Calu3 (cell line): Measurements from ENCODE around the gene RB1. TPM values are rescaled to one million over a fixed set of nuclear protein-coding genes. Genes with fewer than 3 reads are reported as not detected.

Experiments used
- BruUV-seq: library from RNA; stranded (reverse); fragments of 400-500 nt; replicated peaks from 2 replicates; lab custom pipeline; 2021; lab: Mats Ljungman, UMichigan
- CTCF ChIA-PET: fragments of 300-600 bp; sonication (Branson Sonifier 250); formaldehyde crosslinking; loops from one replicate; lab custom pipeline; 2022; ENCODE audit warnings: antibody characterized with exemption; lab: Charles Lee
- DNase-seq: peaks from one replicate; pipeline ENCODE4 v3.0.0; 2022
- H3K27ac Mint-ChIP-seq: one replicate; pipeline ENCODE4 v1.8.0; 2022; ENCODE audit warnings: mixed read lengths; ENCODE audit not compliant: unreplicated experiment
- H3K27me3 Mint-ChIP-seq: one replicate; pipeline ENCODE4 v1.8.0; 2022; ENCODE audit warnings: mixed read lengths; ENCODE audit not compliant: unreplicated experiment
- H3K36me3 Mint-ChIP-seq: one replicate; pipeline ENCODE4 v1.8.0; 2022; ENCODE audit warnings: mild to moderate bottlenecking, moderate library complexity, mixed read lengths; ENCODE audit not compliant: insufficient read depth, unreplicated experiment
- H3K4me1 Mint-ChIP-seq: one replicate; pipeline ENCODE4 v1.8.0; 2022; ENCODE audit warnings: mild to moderate bottlenecking, low read depth, mixed read lengths; ENCODE audit not compliant: unreplicated experiment
- H3K4me3 Mint-ChIP-seq: one replicate; pipeline ENCODE4 v1.8.0; 2022; ENCODE audit warnings: mild to moderate bottlenecking, low read depth, moderate library complexity, mixed read lengths; ENCODE audit not compliant: unreplicated experiment
- H3K9me3 Mint-ChIP-seq: one replicate; pipeline ENCODE4 v1.8.0; 2022; ENCODE audit warnings: low read depth, mixed read lengths; ENCODE audit not compliant: unreplicated experiment
- CTCF ChIP-seq: fragments of 200-600 bp; IDR thresholded peaks from one replicate; pipeline ENCODE4 v1.8.0; 2022; ENCODE audit warnings: antibody characterized with exemption; ENCODE audit not compliant: unreplicated experiment
- intact Hi-C: fragments of 100-400 bp; cut with micrococcal nuclease; formaldehyde crosslinking; loops from one replicate; pipeline ENCODE4 v1.10.0; 2022; ENCODE audit not compliant: unreplicated experiment
- total RNA-seq: library from RNA; stranded (reverse); gene quantifications from 2 replicates; pipeline ENCODE4 v1.2.3, GENCODE V29; 2022

Gene RB1
- total RNA-seq, 1 experiment from 2014 or later: 38.8 TPM

- intact Hi-C loops: no loop called here
- DNase-seq: no peak
- CTCF ChIA-PET: no interaction called here
- no peak overlapping the region for H3K4me3 Mint-ChIP-seq
- peaks cover 5% of the 10 kb centered on the region for H3K36me3 Mint-ChIP-seq
- no peaks in the 10 kb centered on the region for H3K9me3 Mint-ChIP-seq
- no peak overlapping the region for H3K27ac Mint-ChIP-seq
- BruUV-seq: no TSS peak
- H3K4me1 Mint-ChIP-seq: no peaks in the 10 kb centered on the region
- H3K27me3 Mint-ChIP-seq: no peaks in the 10 kb centered on the region
- no peak for TF ChIP-seq CTCF
These were observed 83.3 kb downstream of the RB1 start for GRCh38 chr13:48386816-48387215.

- no peaks in the 10 kb centered on the region for H3K27me3 Mint-ChIP-seq
- CTCF ChIA-PET: no interaction called here
- intact Hi-C loops: no loop called here
- H3K36me3 Mint-ChIP-seq: peaks cover 8% of the 10 kb centered on the region
- BruUV-seq: no TSS peak
- no peak for TF ChIP-seq CTCF
- H3K4me3 Mint-ChIP-seq: no peak overlapping the region
- no peak for DNase-seq
- H3K4me1 Mint-ChIP-seq: no peaks in the 10 kb centered on the region
- H3K9me3 Mint-ChIP-seq: no peaks in the 10 kb centered on the region
- no peak overlapping the region for H3K27ac Mint-ChIP-seq
These were observed 87.7 kb downstream of the RB1 start for GRCh38 chr13:48391257-48391656.

- no peak for TF ChIP-seq CTCF
- no peaks in the 10 kb centered on the region for H3K4me1 Mint-ChIP-seq
- H3K4me3 Mint-ChIP-seq: no peak overlapping the region
- BruUV-seq: no TSS peak
- CTCF ChIA-PET: no interaction called here
- H3K27ac Mint-ChIP-seq: no peak overlapping the region
- H3K36me3 Mint-ChIP-seq: peaks cover 8% of the 10 kb centered on the region
- DNase-seq: no peak
- H3K9me3 Mint-ChIP-seq: no peaks in the 10 kb centered on the region
- H3K27me3 Mint-ChIP-seq: no peaks in the 10 kb centered on the region
- intact Hi-C loops: no loop called here
These were observed 89.6 kb downstream of the RB1 start for GRCh38 chr13:48393030-48393697.

GRCh38 chr13:48393698-48394085 is 90.1 kb downstream of the RB1 start:
- intact Hi-C loops: no loop called here
- Mint-ChIP-seq H3K36me3 (peaks cover 8% of the 10 kb centered on the region), H3K4me3 (no peak overlapping the region), H3K27me3 (no peaks in the 10 kb centered on the region), H3K4me1 (no peaks in the 10 kb centered on the region), H3K9me3 (no peaks in the 10 kb centered on the region), H3K27ac (no peak overlapping the region)
- BruUV-seq: no TSS peak
- no peak for TF ChIP-seq CTCF
- CTCF ChIA-PET: no interaction called here
- no peak for DNase-seq
